Psoas muscle (tissue), 8 donors: Measurements from ENCODE around the gene ATP13A1. TPM values are rescaled to one million over a fixed set of nuclear protein-coding genes. Genes with fewer than 3 reads are reported as not detected.

Experiments
- ATAC-seq, 4 donors: fragments of 200-7000 bp; cut with Tn5 transposase; one replicate each; pipeline ENCODE4 v1.9.1; 2020; ENCODE audit warnings: moderate library complexity in 3 of 4, mild to moderate bottlenecking in 2 of 4
- DNase-seq, 2 donors: peaks; one replicate each; pipeline ENCODE4 v3.0.0-alpha.2; 2020
- H3K27ac ChIP-seq: fragments of 200-600 bp; one replicate; pipeline ENCODE4 v1.8.0; 2022
- H3K27me3 ChIP-seq, 3 donors: fragments of 200-600 bp in 1 of 3; one replicate each; pipeline versions ENCODE4 v1.6.1 to v1.8.0; 2013 to 2022; ENCODE audit warnings: low read length in 2 of 3, mild to moderate bottlenecking in 2 of 3, moderate library complexity in 1 of 3; ENCODE audit not compliant: insufficient read depth in 3 of 3
- H3K36me3 ChIP-seq, 2 donors: fragments of 200-600 bp in 1 of 2; one replicate each; pipeline versions ENCODE4 v1.6.1 to v1.8.0; 2013 to 2022; ENCODE audit warnings: low read depth in 1 of 2, mild to moderate bottlenecking in 1 of 2, moderate library complexity in 1 of 2; ENCODE audit not compliant: insufficient read depth in 1 of 2
- H3K4me1 ChIP-seq: fragments of 200-600 bp; one replicate; pipeline ENCODE4 v1.8.0; 2022
- H3K4me3 ChIP-seq: fragments of 200-600 bp; one replicate; pipeline ENCODE4 v1.8.0; 2022; ENCODE audit warnings: mild to moderate bottlenecking
- H3K9me3 ChIP-seq: fragments of 200-600 bp; one replicate; pipeline ENCODE4 v1.8.0; 2022
- WGBS, 3 donors: extraction: QIAGEN DNeasy Blood & Tissue Kit; methylation state at CpG; one replicate each; pipeline versions ENCODE4 v1.1.6 to v1.1.7; 2013; 5-methylcytosine and 5-hydroxymethylcytosine counted together
- intact Hi-C, 2 donors: fragments of 100-400 bp; cut with DNase I; formaldehyde crosslinking; loops; one replicate each; pipeline versions ENCODE4 v1.11.0 to v1.14.2; 2022
- polyA plus RNA-seq, 3 donors: library from polyadenylated mRNA; stranded (reverse); fragments of 200-250 nt; gene quantifications; one replicate each; pipeline ENCODE4 v1.2.3, GENCODE V29; 2013
- total RNA-seq, 4 donors: library from RNA; stranded (reverse); fragmentation: NEBNext Ultra II Directional in 2 of 4; extraction: Animal tissue kit (Norgen Biotek cat#: 25700) in 2 of 4; gene quantifications; one replicate each; pipeline versions ENCODE4 v1.2.1 to v1.2.4, GENCODE V29; 2021 to 2023
- TF ChIP-seq, protein P1 (sequence below): fragments of 200-600 bp; IDR thresholded peaks from one replicate; pipeline ENCODE4 v1.8.0; 2022; ENCODE audit warnings: antibody characterized with exemption
- donor health status: healthy with polysubstance abuse.
- donor health status: DM: no; HTN: no; CAD: no; lungs with moderate emphysema.
- donor health status: Bipolar disorder and iron deficiency.
- donor health status: healthy.
- donor health status: DM: yes; HTN: yes; CAD: no.
- donor health status: DM: no; HTN: no; CAD: no.
- donor health status: DM: no; HTN: no; CAD: no.
- donor health status: DM: yes; HTN: yes; CAD: no.

The ATP13A1 gene
- total and polyA plus RNA-seq, 7 donors: 15.4 to 27.5 (median 20.6) TPM

DNA sequence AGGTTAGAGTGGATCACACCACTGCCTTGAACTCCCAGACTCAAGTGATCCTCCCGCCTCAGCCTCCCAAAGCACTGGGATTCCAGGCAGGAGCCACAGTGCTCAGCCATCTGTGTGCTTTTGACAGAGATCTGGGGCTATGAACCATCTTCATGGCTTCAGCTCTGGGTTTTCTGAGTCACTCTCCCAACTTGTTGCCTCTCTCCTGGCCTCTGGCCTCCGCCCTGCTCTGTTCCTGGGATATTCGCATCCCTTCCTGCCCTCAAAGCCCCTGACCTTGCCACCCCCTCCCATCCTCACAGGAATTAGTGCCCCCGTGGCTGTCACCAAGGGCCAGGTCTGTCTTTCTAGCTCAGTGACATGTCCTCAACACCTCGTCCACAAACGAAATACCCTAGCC is 14.3 kb downstream of the ATP13A1 start:
- Histone ChIP-seq H3K27ac (no peak overlapping the region), H3K36me3 (peaks cover 12 to 100% of the 10 kb centered on the region in 2 donors), H3K27me3 (no peaks in the 10 kb centered on the region), H3K9me3 (no peaks in the 10 kb centered on the region), H3K4me1 (no peaks in the 10 kb centered on the region), H3K4me3 (no peak overlapping the region)
- WGBS, 3 donors: 88 to 93% (median 92%) methylated on average over 5 to 6 of the region's 6 CpGs
- ATAC-seq (no peak), DNase-seq (no peak)
- intact Hi-C loops: loop anchor here in 1 of 2 donors (5.0 kb wide), 1 partner anchor 117 kb away; no protein-coding TSS in a partner anchor
- TF ChIP-seq, protein P1, sequence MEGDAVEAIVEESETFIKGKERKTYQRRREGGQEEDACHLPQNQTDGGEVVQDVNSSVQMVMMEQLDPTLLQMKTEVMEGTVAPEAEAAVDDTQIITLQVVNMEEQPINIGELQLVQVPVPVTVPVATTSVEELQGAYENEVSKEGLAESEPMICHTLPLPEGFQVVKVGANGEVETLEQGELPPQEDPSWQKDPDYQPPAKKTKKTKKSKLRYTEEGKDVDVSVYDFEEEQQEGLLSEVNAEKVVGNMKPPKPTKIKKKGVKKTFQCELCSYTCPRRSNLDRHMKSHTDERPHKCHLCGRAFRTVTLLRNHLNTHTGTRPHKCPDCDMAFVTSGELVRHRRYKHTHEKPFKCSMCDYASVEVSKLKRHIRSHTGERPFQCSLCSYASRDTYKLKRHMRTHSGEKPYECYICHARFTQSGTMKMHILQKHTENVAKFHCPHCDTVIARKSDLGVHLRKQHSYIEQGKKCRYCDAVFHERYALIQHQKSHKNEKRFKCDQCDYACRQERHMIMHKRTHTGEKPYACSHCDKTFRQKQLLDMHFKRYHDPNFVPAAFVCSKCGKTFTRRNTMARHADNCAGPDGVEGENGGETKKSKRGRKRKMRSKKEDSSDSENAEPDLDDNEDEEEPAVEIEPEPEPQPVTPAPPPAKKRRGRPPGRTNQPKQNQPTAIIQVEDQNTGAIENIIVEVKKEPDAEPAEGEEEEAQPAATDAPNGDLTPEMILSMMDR: no peak

DNA sequence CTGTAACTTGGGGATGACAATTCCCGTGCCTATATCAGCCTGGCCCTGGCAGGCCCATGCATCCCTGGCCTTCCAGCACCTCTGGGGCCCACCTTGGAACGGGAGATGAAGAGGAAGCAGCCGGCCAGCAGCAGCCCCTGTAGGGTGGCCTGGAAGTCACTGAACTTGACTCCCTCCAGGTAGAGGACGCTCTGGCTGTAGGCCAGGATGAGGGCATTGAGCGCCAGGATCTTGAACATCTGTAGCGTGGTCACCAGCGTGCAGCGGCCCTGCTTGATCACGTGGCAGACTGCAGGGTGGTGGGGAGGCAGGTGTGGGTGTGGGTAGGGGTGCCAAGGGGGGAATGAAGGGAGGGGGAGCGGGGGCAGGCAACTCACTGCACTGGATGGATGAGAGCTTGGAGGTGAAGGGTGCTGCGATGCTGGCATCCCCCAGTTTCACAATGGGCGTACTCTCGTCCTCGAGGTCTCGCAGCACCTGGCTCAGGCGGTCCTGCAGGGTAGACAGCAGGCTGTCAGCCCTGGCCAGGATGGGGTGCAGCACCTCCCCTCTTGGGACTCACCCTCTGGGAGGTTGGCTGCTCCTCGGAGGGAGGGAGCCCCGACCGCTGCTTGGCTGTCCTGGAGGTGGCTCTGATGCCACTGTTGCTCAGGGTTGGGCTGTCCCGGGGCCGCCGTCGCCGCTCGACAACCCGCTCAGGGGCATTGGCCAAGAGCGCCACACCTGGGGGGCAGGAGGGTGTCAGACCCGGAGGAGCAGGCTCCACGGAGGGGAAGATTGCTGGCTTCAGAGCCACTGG is 16.2 kb downstream of the ATP13A1 start:
- Histone ChIP-seq H3K27me3 (peaks cover 0 to 2% (median 0%) of the 10 kb centered on the region in 3 donors), H3K27ac (no peak overlapping the region), H3K4me1 (no peaks in the 10 kb centered on the region), H3K9me3 (no peaks in the 10 kb centered on the region), H3K4me3 (no peak overlapping the region), H3K36me3 (peaks cover 6 to 82% of the 10 kb centered on the region in 2 donors)
- TF ChIP-seq, protein P1: no peak
- intact Hi-C loops: loop anchor here in 1 of 2 donors (5.0 kb wide), 1 partner anchor 115 kb away; no protein-coding TSS in a partner anchor
- ATAC-seq (no peak), DNase-seq (no peak)
- WGBS, 3 donors: 89 to 93% (median 92%) methylated on average over 25 to 29 of the region's 29 CpGs

DNA sequence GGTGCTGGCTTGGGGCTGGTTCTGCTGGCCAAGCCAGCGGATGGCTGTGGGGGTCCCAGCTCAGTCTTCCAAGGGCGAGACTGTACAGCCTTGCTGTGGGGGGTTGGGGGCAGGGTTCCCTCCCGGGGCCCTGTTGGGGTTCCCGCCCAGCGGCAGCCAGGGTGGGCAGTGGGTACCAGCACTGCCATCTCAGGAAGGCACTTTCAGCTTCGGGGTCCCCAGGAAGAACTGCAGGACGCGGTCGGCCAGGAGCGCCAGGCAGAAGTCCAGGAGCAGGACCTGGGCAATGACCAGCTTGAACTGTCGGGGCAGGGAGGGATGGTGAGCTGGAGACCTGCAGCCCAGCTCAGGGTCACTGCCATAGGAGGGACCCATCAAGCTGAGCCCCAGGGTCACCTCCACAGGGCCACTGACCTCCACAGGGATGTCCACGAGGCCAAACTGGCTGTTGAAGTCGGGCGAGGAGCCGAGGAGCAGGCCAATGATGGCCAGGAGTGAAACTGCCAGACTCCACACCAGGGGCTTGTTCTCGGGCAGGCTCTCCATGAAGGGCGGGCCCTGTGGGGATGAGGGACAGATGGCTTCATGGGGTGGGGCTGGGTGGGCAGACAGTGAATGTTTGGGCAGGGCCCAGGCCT is 18.1 kb downstream of the ATP13A1 start:
- TF ChIP-seq, protein P1: no peak
- Histone ChIP-seq H3K36me3 (peaks cover 6 to 64% of the 10 kb centered on the region in 2 donors), H3K27ac (no peak overlapping the region), H3K9me3 (no peaks in the 10 kb centered on the region), H3K4me3 (no peak overlapping the region), H3K27me3 (peaks cover 0 to 2% (median 0%) of the 10 kb centered on the region in 3 donors), H3K4me1 (no peaks in the 10 kb centered on the region)
- WGBS, 3 donors: 89 to 91% (median 90%) methylated on average over 17 of the region's 17 CpGs
- ATAC-seq (no peak), DNase-seq (no peak)
- intact Hi-C loops: loop anchor here in 1 of 2 donors (5.0 kb wide), 1 partner anchor 113 kb away; no protein-coding TSS in a partner anchor

DNA sequence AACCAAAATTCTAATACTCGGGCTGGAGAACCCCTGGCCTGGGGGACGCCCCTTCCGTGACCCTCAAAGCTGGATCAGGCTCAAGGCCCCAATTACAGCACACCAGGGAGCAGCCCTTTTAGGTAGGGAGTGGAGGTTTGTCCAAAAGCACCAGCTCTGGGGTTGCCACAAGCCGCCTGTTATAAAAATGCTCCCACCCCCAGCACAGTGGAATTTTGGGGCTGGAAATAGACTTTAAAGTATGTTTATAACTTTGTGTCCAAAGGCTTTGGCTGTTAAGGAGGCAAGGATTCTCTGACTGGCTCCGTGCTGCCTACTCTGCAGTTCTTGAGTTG is 19.5 kb downstream of the ATP13A1 start:
- intact Hi-C loops: no loop called here
- H3K36me3 ChIP-seq: peaks cover 6 to 50% of the 10 kb centered on the region in 2 donors
- WGBS, 3 donors: 28 to 30% (median 30%) methylated on average over 5 of the region's 5 CpGs

More for the DNA sequence above, 19.5 kb downstream of the ATP13A1 start:
- H3K9me3 ChIP-seq: no peaks in the 10 kb centered on the region
- TF ChIP-seq, protein P1: no peak
- DNase-seq (no peak), ATAC-seq (no peak)
- H3K27me3 ChIP-seq: peaks cover 0 to 2% (median 0%) of the 10 kb centered on the region in 3 donors
- H3K4me1 ChIP-seq: no peaks in the 10 kb centered on the region
- H3K4me3 ChIP-seq: peak overlapping the region; percentile 76
- H3K27ac ChIP-seq: no peak overlapping the region
